Right renal cortex interstitium (tissue), 3 donors: ENCODE measurements around the gene KIR2DL3. TPM values are rescaled to one million over a fixed set of nuclear protein-coding genes. Genes with fewer than 3 reads are reported as not detected.
"Not testable (repeated sequence)": the region's sequence is repeated elsewhere in the genome, so short reads cannot be mapped to it uniquely, and the experiment has no call there.

Experiments
- DNase-seq, 3 donors: peaks; one replicate each; pipeline ENCODE4 v3.0.0-alpha.2; 2013; ENCODE audit warnings: low read depth in 3 of 3, low spot score in 2 of 3
- polyA plus RNA-seq, 3 donors: library from polyadenylated mRNA; unstranded; fragments of 120-200 nt; gene quantifications; one replicate each; pipeline ENCODE4 v1.2.1, GENCODE V29; 2013; ENCODE audit not compliant: insufficient read length in 3 of 3

KIR2DL3 gene
- polyA plus RNA-seq, 3 donors = 0.10 TPM; not detected in 2

DNA sequence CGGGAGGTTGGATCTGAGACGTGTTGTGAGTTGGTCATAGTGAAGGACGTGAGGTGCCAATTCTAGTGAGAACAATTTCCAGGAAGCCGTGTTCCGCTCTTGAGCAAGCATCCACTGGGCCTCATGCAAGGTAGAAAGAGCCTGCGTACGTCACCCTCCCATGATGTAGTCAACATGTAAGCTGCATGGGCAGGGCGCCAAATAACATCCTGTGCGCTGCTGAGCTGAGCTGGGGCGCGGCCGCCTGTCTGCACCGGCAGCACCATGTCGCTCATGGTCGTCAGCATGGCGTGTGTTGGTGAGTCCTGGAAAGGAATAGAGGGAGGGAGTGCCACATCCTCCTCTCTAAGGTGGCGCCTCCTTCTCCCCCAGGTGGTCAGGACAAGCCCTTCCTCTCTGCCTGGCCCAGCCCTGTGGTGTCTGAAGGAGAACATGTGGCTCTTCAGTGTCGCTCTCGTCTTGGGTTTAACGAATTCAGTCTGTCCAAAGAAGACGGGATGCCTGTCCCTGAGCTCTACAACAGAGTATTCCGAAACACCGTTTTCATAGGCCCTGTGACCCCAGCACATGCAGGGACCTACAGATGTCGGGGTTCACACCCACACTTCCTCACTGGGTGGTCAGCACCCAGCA, 47.9 kb downstream of the KIR2DL3 start:
- DNase-seq = not testable (repeated sequence)

GRCh38 chr19:54788154-54788553, 49.8 kb downstream of the KIR2DL3 start:
- not testable (repeated sequence) for DNase-seq

DNA sequence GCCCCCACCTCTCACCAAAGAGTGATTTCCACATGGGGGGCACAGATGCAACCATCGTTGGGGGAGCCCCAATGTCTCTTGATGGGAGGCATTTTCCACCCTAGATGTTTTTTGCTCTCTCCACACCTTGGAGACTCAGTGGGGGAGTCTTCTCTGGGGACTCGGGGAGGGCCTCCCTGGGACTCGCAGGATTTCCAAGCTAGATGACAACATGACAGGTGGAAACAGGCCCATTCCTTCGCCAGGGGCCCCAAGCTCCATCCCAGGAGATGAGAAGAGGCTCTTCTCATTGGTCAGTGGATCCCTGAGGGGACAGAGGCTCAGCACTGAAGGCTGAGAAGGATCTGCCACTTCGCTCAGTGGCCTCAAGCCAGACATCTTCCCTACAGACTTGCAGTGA, 52.4 kb downstream of the KIR2DL3 start:
- DNase-seq = no peak

GRCh38 chr19:54791476-54791875, 53.2 kb downstream of the KIR2DL3 start:
- DNase-seq = no peak

- DNase-seq = no peak
These were observed 54.5 kb downstream of the KIR2DL3 start for GRCh38 chr19:54792814-54793213.

GRCh38 chr19:54795758-54796157, 57.4 kb downstream of the KIR2DL3 start:
- DNase-seq = no peak

Other genes with a start within 250 kb of the KIR2DL3 start
- gene LAIR2, start 235.7 kb upstream of the KIR2DL3 start, polyA plus RNA-seq = under 1 TPM in 1 of 3 donors, not detected in 2; 0.27 TPM
- under 1 TPM; 0.55 to 0.92 (median 0.58) TPM for gene LILRA2, start 164.7 kb upstream of the KIR2DL3 start, polyA plus RNA-seq
- gene LILRA1, start 144.9 kb upstream of the KIR2DL3 start, polyA plus RNA-seq = under 1 TPM; 0.43 to 0.61 (median 0.51) TPM
- gene LILRB1, start 108.0 kb upstream of the KIR2DL3 start, polyA plus RNA-seq = 1 to 10 TPM; 1.2 to 1.6 (median 1.5) TPM
- gene LILRB4, start 75.5 kb upstream of the KIR2DL3 start, polyA plus RNA-seq = 1 to 10 TPM in 2 of 3 donors, under 1 TPM in 1; 0.67 to 1.2 (median 1.1) TPM
- not detected for gene KIR3DL3, start 14.1 kb upstream of the KIR2DL3 start, polyA plus RNA-seq
- gene KIR2DL1, start 31.3 kb downstream of the KIR2DL3 start, polyA plus RNA-seq = under 1 TPM in 1 of 3 donors, not detected in 2; 0.10 TPM
- not detected for gene KIR2DL4, start 65.1 kb downstream of the KIR2DL3 start, polyA plus RNA-seq
- gene KIR3DL1, start 78.0 kb downstream of the KIR2DL3 start, polyA plus RNA-seq = not detected
- gene KIR2DS4, start 94.2 kb downstream of the KIR2DL3 start, polyA plus RNA-seq = under 1 TPM in 1 of 3 donors, not detected in 2; 0.10 TPM
- gene KIR3DL2, start 111.9 kb downstream of the KIR2DL3 start, polyA plus RNA-seq = not detected
- gene FCAR, start 135.7 kb downstream of the KIR2DL3 start, polyA plus RNA-seq = under 1 TPM; 0.08 to 0.37 (median 0.24) TPM
- gene NCR1, start 167.6 kb downstream of the KIR2DL3 start, polyA plus RNA-seq = under 1 TPM; 0.19 to 0.21 (median 0.19) TPM
- gene NLRP7, start 209.0 kb downstream of the KIR2DL3 start, polyA plus RNA-seq = under 1 TPM in 1 of 3 donors, not detected in 2; 0.08 TPM
- 10 to 100 TPM in 2 of 3 donors, 1 to 10 TPM in 1; 6.9 to 25.8 (median 20.5) TPM for gene NLRP2, start 227.9 kb downstream of the KIR2DL3 start, polyA plus RNA-seq